ENCODE data around the gene PRRT1B. TPM values are rescaled to one million over a fixed set of nuclear protein-coding genes. Genes with fewer than 3 reads are reported as not detected.
A peak's percentile ranks its signal among the peaks of the same experiment; 100 is the strongest.

PRRT1B gene
- total RNA-seq, 1 donor from 2014 or later: not detected

DNA sequence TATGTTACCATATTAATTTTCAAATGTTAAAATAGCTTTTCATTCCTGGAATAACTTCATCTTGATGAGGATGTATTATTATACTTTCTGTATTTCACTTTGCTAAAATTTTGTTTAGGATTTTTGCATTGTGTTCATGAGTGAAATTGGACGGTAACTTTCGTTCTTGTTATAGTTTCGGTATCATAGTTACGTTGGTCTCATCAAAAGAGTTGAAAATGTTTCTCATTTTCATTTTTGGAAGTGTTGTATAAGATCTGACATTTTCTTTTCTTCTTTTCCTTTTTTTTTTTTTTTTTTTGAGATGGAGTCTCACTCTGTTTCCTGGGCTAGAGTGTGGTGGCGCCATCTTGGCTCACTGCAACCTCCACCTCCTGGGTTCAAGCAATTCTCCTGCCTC lies 20.0 kb downstream of the PRRT1B start:
- Mint-ChIP-seq H3K27ac (no peak overlapping the region), H3K9me3 (no peaks in the 10 kb centered on the region), H3K36me3 (ENCODE audit: low read depth) (peaks cover 24% of the 10 kb centered on the region), H3K27me3 (ENCODE audit: low read depth) (no peaks in the 10 kb centered on the region), H3K4me3 (ENCODE audit: low read depth) (no peak overlapping the region), H3K4me1 (ENCODE audit: low read depth) (no peaks in the 10 kb centered on the region)
- no peak for DNase-seq (ENCODE audit: low spot score)
- intact Hi-C loops (cut with micrococcal nuclease): no loop called here

DNA sequence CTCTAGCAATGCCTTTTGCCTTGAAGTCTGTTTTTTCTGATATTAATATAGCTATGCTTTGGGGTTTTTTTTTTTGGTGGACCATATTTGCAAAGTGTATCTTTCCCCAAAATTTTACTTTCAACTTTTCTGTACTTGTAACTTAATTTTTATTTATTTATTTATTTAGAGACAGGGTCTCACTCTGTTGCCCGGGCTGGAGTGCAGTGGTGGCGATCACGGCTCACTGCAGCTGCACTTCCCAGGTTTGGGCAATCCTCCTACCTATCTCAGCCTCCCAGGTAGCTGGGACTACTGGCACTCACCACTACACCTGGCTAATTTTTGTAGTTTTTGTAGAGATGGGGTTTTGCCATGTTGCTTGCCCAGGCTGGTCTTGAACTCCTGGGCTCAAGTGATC lies 20.8 kb downstream of the PRRT1B start:
- Mint-ChIP-seq H3K4me3 (ENCODE audit: low read depth) (no peak overlapping the region), H3K4me1 (ENCODE audit: low read depth) (no peaks in the 10 kb centered on the region), H3K27ac (no peak overlapping the region), H3K36me3 (ENCODE audit: low read depth) (peaks cover 28% of the 10 kb centered on the region), H3K27me3 (ENCODE audit: low read depth) (no peaks in the 10 kb centered on the region), H3K9me3 (no peaks in the 10 kb centered on the region)
- intact Hi-C loops (cut with micrococcal nuclease): no loop called here
- DNase-seq (ENCODE audit: low spot score): no peak

DNA sequence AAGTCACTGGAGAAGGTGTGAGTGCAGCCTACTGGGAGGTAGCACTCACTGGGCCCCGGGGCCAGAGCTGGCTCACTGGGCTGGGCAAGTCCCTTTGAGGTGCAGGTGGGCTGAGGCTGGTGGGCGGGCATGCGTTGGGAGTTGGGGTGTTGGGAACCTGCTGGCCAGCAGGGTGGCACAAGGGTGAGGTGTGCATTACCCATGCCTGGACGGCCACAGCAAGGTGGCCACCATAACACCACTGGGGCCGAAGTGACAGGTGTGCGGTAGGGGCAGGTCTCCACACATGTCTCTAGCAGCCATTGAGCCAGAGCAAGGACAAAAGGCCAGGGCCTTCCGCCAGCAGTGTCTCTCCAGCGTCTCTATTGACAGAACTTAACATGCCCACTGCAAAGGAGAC lies 22.6 kb downstream of the PRRT1B start:
- no peaks in the 10 kb centered on the region for H3K9me3 Mint-ChIP-seq
- H3K27me3 Mint-ChIP-seq (ENCODE audit: low read depth): no peaks in the 10 kb centered on the region
- H3K36me3 Mint-ChIP-seq (ENCODE audit: low read depth): peaks cover 35% of the 10 kb centered on the region
- H3K4me3 Mint-ChIP-seq (ENCODE audit: low read depth): no peak overlapping the region
- no peak for DNase-seq (ENCODE audit: low spot score)
- H3K4me1 Mint-ChIP-seq (ENCODE audit: low read depth): no peaks in the 10 kb centered on the region
- intact Hi-C loops (cut with micrococcal nuclease): no loop called here
- no peak overlapping the region for H3K27ac Mint-ChIP-seq

DNA sequence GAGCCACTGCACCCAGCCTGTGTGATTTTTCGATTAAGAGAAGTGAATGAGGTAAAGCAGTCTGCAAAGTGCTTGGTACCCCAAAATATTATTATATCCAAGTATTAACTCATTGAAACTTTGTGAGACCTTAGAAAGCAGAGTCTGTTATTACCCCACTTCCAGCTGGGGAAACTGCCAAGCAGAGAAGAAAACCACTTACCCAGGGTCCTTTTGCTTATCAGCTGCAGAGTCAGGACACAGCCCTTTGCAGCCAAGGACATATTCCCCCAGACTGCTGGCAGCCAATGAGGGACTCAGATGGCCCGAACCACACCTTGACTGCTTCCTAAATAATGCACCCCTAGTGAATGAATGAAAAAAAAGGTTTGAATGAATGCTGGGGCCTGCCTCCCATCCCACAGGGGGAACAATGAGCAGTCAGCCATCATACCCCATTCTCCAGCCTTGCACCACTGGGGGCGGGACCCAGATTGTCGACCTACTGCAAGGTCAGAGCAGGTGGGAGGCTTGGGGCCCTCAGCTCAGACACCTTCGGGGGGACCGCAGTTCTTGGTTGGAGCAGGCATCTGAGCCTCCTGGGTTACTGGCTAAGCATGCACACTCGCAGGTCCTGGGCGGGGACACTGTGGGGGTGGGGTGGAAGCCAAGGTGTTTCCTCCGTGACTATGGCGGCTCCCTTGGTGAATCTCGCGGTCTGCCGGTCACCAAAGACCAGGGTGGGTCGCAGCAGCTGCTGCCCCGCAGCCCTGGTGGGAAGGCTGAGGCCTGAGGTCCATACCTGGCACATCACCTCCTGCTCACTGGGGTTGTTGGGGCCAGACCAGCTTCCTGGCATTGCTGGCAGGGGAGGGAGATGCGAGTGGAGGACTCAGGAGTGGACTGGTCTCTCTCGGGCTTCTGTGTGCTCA lies 29.7 kb downstream of the PRRT1B start:
- Mint-ChIP-seq H3K27me3 (ENCODE audit: low read depth) (no peaks in the 10 kb centered on the region), H3K27ac (no peak overlapping the region), H3K4me1 (ENCODE audit: low read depth) (peaks cover 14% of the 10 kb centered on the region), H3K4me3 (ENCODE audit: low read depth) (no peak overlapping the region), H3K9me3 (no peaks in the 10 kb centered on the region), H3K36me3 (ENCODE audit: low read depth) (peaks cover 58% of the 10 kb centered on the region)
- intact Hi-C loops (cut with micrococcal nuclease): loop anchor here (5.0 kb wide), 1 partner anchor 73 kb away; the partner anchor contains the start of gene POMT1
- DNase-seq (ENCODE audit: low spot score): no peak

DNA sequence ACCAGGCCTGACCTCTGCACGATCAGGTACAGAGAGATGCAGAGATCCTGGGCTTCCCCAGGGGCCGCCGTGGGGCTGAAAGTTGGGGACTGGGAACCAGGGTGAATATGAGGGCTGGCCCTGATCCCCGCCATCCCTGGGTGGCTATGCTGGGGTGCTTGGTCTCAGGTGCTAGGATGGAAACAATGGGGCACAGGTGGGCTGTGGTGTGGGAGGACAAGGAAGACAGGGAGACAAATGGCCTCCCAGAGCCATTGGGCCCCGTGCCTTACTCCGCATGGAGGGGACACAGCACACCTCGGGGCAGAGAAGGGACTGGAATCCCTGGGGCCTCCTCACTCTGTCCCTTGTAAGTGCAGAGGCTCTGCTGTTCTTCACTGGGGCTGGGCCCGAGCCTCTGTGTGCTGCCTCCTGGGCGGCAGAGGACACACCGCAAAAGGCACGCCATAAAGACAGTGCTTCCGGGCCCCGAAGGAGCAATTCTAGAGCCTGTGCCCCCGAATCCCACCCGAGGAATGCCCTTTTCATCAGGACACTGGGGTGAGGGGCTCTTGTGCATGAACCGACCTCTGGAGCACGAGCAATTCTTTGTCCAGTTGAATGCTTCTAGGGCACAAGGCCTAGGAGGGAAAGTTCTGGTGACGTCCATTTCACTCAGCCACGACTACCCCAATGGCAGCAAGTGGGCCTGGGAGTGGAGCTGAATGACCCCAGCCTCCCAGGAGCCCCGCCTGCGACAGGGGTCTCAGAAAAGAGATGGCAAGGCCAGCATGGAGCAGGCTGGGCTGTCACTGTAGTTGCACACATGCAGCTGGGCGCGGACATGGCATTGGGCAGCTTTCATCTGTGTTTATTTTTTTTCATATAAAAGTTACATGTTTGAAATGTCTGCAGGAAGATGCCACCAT lies 30.9 kb downstream of the PRRT1B start:
- intact Hi-C loops (cut with micrococcal nuclease): loop anchor here (5.0 kb wide), 1 partner anchor 74 kb away; the partner anchor contains the start of gene POMT1
- DNase-seq (ENCODE audit: low spot score): no peak
- Mint-ChIP-seq H3K9me3 (no peaks in the 10 kb centered on the region), H3K36me3 (ENCODE audit: low read depth) (peaks cover 62% of the 10 kb centered on the region), H3K27me3 (ENCODE audit: low read depth) (no peaks in the 10 kb centered on the region), H3K4me1 (ENCODE audit: low read depth) (peaks cover 14% of the 10 kb centered on the region), H3K4me3 (ENCODE audit: low read depth) (no peak overlapping the region), H3K27ac (no peak overlapping the region)

DNA sequence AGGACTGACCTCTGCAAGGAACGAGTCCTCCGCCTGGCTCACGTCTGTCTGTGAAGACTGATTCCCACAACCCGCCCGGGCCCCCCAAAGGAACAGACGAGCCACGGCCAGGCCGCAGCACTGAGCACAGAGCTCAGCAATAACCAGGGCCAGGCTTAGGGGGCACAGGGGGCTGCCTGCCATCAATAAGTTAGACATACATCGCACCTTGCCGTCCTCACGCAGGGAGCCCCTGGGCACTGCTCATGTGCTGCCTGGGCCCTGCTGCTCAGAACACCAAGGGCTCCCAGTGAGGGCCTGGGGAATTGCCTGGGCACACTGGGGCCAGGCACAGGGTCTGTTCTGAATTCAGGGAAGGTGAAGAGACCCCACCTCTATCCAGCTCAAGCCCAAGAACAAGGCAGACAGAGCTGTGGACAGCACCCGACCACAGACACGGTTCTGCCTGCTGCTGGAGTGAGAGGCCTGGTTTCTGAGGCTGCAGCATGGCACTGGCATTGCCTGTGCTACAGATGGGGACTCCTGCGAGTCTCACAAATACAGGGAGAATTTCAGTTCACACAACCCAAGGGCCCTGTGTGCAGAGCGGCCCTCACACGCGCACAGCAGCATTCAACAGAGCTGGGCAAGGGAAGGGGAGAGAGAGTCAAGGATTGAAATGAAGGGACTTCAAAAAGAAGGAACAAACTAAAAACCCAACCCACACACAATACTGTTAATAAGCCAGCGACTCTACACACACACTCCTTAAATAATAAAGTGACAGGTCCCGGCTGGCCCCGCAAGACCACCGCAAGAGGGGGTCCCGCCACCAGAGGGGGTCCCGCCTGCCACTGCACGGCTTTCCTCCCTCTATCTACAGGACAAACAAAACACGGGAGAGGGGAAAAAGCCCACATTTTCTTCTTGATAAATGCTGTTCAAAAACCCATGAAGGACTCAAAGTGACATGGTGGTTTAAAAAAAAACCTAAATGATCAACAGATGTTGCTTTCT lies 32.0 kb downstream of the PRRT1B start:
- Mint-ChIP-seq H3K27me3 (ENCODE audit: low read depth) (no peaks in the 10 kb centered on the region), H3K36me3 (ENCODE audit: low read depth) (peaks cover 67% of the 10 kb centered on the region), H3K4me3 (ENCODE audit: low read depth) (no peak overlapping the region), H3K27ac (no peak overlapping the region), H3K9me3 (no peaks in the 10 kb centered on the region), H3K4me1 (ENCODE audit: low read depth) (peaks cover 14% of the 10 kb centered on the region)
- DNase-seq (ENCODE audit: low spot score): no peak
- intact Hi-C loops (cut with micrococcal nuclease): loop anchor here (5.0 kb wide), 1 partner anchor 75 kb away; the partner anchor contains the start of gene POMT1

DNA sequence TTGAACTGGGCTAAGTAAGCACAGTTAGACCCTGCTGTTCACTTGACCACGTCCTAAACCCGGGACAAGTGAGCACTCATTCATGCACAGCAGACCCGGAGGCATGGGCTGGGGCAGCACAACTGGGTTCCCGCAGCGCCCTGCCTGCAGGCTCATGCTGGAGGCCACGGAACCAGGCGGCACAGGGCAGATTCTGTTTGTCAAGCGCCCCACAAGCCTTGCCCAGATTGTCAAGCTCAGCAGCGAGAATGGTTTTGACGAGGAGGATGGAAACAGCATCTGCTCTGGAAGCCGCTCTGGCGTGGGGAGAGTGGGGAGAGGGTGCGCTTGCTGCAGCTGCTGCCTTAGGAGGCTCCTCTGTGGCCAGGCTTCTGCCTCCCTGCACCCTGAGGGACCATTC lies 32.7 kb downstream of the PRRT1B start:
- H3K4me3 Mint-ChIP-seq (ENCODE audit: low read depth): no peak overlapping the region
- intact Hi-C loops (cut with micrococcal nuclease): loop anchor here (5.0 kb wide), 1 partner anchor 76 kb away; the partner anchor contains the start of gene POMT1

DNA sequence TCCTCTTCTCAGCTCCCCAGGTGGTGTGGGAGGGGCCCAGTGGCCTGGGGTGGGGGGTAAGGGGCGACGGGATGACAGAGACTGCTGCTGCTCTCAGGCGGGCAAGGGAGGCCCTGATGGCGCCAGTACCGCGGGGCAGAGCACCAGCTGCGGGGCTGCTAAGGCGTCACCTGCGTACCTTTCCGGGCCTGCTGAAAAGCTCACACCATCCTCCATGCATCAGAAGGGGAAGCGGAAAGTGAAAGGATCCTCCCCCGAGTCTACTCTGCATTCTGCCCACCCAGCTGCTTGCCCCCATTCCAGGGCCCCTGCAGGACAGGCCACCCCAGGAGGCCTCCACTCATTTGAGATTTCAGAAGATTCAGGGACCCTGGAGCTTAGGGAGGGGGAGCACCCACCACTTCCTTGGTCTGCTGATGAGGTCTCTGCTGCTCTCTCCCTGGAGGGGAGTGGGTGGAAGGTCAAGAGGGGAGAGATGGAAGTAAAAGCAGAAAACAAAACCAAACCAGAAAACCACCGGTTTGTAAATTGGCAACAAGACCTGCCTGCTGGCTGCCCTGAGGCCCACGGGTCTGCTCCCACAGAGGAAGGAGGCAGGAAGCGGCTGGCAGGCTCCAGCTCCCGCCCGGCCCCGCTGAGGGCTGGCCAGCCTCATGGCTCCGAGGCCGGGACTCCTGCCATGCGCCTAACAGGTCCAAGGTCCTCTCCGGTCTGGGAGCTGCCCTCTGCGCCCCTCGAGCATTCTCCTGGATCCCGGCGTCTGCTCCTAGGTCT lies 33.6 kb downstream of the PRRT1B start:
- no peaks in the 10 kb centered on the region for H3K27me3 Mint-ChIP-seq (ENCODE audit: low read depth)
- intact Hi-C loops (cut with micrococcal nuclease): loop anchor here (5.0 kb wide), 1 partner anchor 77 kb away; the partner anchor contains the start of gene POMT1
- peak overlapping the region; percentile 26 for H3K4me3 Mint-ChIP-seq (ENCODE audit: low read depth)
- peak overlapping the region; percentile 86 for H3K27ac Mint-ChIP-seq
- peaks cover 14% of the 10 kb centered on the region for H3K4me1 Mint-ChIP-seq (ENCODE audit: low read depth)
- H3K9me3 Mint-ChIP-seq: no peaks in the 10 kb centered on the region
- H3K36me3 Mint-ChIP-seq (ENCODE audit: low read depth): peaks cover 67% of the 10 kb centered on the region
- peak; percentile 28 for DNase-seq (ENCODE audit: low spot score)

More for the DNA sequence above, 32.7 kb downstream of the PRRT1B start:
- Mint-ChIP-seq H3K4me1 (ENCODE audit: low read depth) (peaks cover 14% of the 10 kb centered on the region), H3K27me3 (ENCODE audit: low read depth) (no peaks in the 10 kb centered on the region), H3K36me3 (ENCODE audit: low read depth) (peaks cover 63% of the 10 kb centered on the region), H3K27ac (peak overlapping the region; percentile 86), H3K9me3 (no peaks in the 10 kb centered on the region)
- DNase-seq (ENCODE audit: low spot score): no peak

DNA sequence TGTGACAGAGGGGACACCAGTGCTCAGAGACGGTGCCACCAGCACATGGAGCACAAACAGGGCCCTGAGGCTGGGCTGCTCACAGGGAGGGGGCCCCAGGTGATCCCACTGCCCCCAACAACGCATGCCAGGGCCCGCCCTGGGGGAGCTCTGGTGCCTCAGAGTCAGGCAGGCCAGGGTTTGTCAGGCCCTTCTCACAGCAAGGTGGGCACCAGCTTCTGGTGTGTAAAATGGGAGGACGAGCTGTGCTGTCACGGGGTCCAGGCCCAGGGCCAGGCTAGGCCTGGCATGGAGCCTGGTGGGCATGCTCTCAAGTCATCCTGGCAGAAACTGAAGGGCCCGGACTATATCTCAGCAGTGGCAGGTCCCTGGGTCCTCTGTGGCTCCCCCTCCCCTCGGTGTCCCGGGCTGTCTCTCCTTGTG lies 34.5 kb downstream of the PRRT1B start:
- Mint-ChIP-seq H3K36me3 (ENCODE audit: low read depth) (peaks cover 69% of the 10 kb centered on the region), H3K27me3 (ENCODE audit: low read depth) (no peaks in the 10 kb centered on the region), H3K4me3 (ENCODE audit: low read depth) (no peak overlapping the region), H3K27ac (peak overlapping the region; percentile 86), H3K9me3 (no peaks in the 10 kb centered on the region), H3K4me1 (ENCODE audit: low read depth) (peaks cover 17% of the 10 kb centered on the region)
- intact Hi-C loops (cut with micrococcal nuclease): loop anchor here (5.0 kb wide), 1 partner anchor 77 kb away; the partner anchor contains the start of gene POMT1
- no peak for DNase-seq (ENCODE audit: low spot score)

DNA sequence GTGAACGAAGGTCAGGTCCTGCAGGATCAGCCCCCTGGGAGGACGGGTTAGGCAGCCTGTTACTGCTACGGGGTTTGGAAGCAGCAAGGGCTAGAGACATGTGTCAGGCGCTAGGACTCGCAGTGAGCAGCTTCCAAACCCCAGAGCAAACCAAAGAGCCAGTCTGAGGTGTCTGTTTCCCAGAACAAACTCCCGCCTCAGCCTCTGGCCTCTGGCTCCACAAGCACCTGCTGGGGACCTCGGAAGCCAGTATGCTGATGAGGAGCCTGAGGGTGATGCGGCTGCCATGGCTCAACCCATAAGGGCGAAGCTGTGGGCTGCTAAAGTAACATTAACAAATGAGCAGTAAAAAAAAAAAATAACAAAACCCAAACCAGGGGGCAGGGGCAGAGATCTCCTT lies 35.0 kb downstream of the PRRT1B start:
- DNase-seq (ENCODE audit: low spot score): no peak
- Mint-ChIP-seq H3K27ac (peak overlapping the region; percentile 5), H3K9me3 (no peaks in the 10 kb centered on the region), H3K27me3 (ENCODE audit: low read depth) (no peaks in the 10 kb centered on the region), H3K4me3 (ENCODE audit: low read depth) (no peak overlapping the region), H3K36me3 (ENCODE audit: low read depth) (peaks cover 71% of the 10 kb centered on the region), H3K4me1 (ENCODE audit: low read depth) (peaks cover 21% of the 10 kb centered on the region)
- intact Hi-C loops (cut with micrococcal nuclease): no loop called here

DNA sequence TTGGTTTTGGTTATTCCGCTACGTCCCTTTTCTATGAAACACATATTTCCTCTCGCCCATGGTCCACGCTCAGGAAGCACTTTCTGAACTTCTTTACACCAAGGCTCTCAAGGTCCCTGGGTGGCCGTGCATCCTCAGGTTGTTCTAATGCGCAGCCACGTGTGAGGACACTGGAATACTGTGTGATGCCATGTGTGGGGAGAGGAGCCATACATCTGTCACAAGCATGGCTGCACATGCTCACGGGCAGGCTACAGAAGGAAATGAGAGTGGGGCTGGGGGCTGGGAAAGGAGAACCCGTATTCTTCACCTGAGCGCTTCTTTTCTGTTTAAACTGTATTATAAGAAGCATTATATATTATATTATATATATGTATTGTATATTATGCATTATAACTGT lies 36.7 kb downstream of the PRRT1B start:
- intact Hi-C loops (cut with micrococcal nuclease): no loop called here
- H3K36me3 Mint-ChIP-seq (ENCODE audit: low read depth): peaks cover 83% of the 10 kb centered on the region
- peak overlapping the region; percentile 30 for H3K27ac Mint-ChIP-seq
- no peak overlapping the region for H3K4me3 Mint-ChIP-seq (ENCODE audit: low read depth)
- DNase-seq (ENCODE audit: low spot score): no peak
- H3K4me1 Mint-ChIP-seq (ENCODE audit: low read depth): peaks cover 35% of the 10 kb centered on the region
- no peaks in the 10 kb centered on the region for H3K9me3 Mint-ChIP-seq
- no peaks in the 10 kb centered on the region for H3K27me3 Mint-ChIP-seq (ENCODE audit: low read depth)
